GM20431 (cell line): ENCODE data around the gene RPL10.

ENCODE experiments used
- in situ Hi-C: fragments of 300-500 bp; cut with MseI, MboI; formaldehyde crosslinking; loops from one replicate; pipeline ENCODE4 v1.15.0; 2020; ENCODE audit warnings: low sequenced_read_pairs; ENCODE audit not compliant: unreplicated experiment

The RPL10 gene

GRCh38 chrX:154397888-154398667, at the start of gene RPL10:
TSS of gene RPL10 (plus strand) at chrX:154398377. CDS start at chrX:154398520, 143 bp downstream.
- in situ Hi-C loops = no loop called here

- in situ Hi-C loops = no loop called here
Observed at GRCh38 chrX:154348646-154349358, 49.4 kb upstream of the RPL10 start.

- in situ Hi-C loops = no loop called here
Observed at GRCh38 chrX:154349359-154349935, 48.7 kb upstream of the RPL10 start.

GRCh38 chrX:154349979-154350378, 48.2 kb upstream of the RPL10 start:
- in situ Hi-C loops = no loop called here

GRCh38 chrX:154350429-154351182, 47.6 kb upstream of the RPL10 start:
- in situ Hi-C loops = no loop called here

GRCh38 chrX:154351183-154352011, 46.8 kb upstream of the RPL10 start:
- in situ Hi-C loops = no loop called here

- in situ Hi-C loops = no loop called here
Observed at GRCh38 chrX:154352012-154352401, 46.2 kb upstream of the RPL10 start.

- in situ Hi-C loops = no loop called here
Observed at GRCh38 chrX:154352466-154352865, 45.7 kb upstream of the RPL10 start.

GRCh38 chrX:154353172-154353843, 44.9 kb upstream of the RPL10 start:
- in situ Hi-C loops = no loop called here

GRCh38 chrX:154354013-154354412, 44.2 kb upstream of the RPL10 start:
- in situ Hi-C loops = no loop called here

GRCh38 chrX:154354516-154354915, 43.7 kb upstream of the RPL10 start:
- in situ Hi-C loops = no loop called here

GRCh38 chrX:154355094-154355775, 42.9 kb upstream of the RPL10 start:
- in situ Hi-C loops = no loop called here

GRCh38 chrX:154355776-154356140, 42.4 kb upstream of the RPL10 start:
- in situ Hi-C loops = no loop called here

GRCh38 chrX:154356596-154356995, 41.6 kb upstream of the RPL10 start:
- in situ Hi-C loops = no loop called here

GRCh38 chrX:154357205-154357604, 41.0 kb upstream of the RPL10 start:
- in situ Hi-C loops = no loop called here

- in situ Hi-C loops = no loop called here
Observed at GRCh38 chrX:154358011-154358410, 40.2 kb upstream of the RPL10 start.

- in situ Hi-C loops = no loop called here
Observed at GRCh38 chrX:154358829-154359228, 39.3 kb upstream of the RPL10 start.

GRCh38 chrX:154359362-154360154, 38.6 kb upstream of the RPL10 start:
- in situ Hi-C loops = no loop called here
